ENCODE measurements around the gene XRCC4. TPM values are rescaled to one million over a fixed set of nuclear protein-coding genes. Genes with fewer than 3 reads are reported as not detected.

Gene XRCC4
- total RNA-seq, 1 experiment from 2014 or later, result 24.6 TPM

GRCh38 chr5:83401122-83401731 lies 323.9 kb downstream of the XRCC4 start:
- no peak overlapping the region for H2AFZ ChIP-seq (ENCODE audit: low read depth, low read length, poor library complexity, severe bottlenecking)
- H4K20me1 ChIP-seq (ENCODE audit: insufficient read depth), result no peaks in the 10 kb centered on the region
- CTCF ChIA-PET, result interaction anchor here (1.0 kb wide), 1 partner anchor 760 kb away, joined by 3 read pairs; no protein-coding TSS in a partner anchor
- DNase-seq (ENCODE audit: low read depth, low spot score), result no peak
- H3K9me2 ChIP-seq (ENCODE audit: insufficient read depth), result no peaks in the 10 kb centered on the region
- no peak overlapping the region for H3K4me3 ChIP-seq (replicated peaks in 1 of 2; ENCODE audit: low read depth in 1 of 2, low read length in 2 of 2)
- BruUV-seq (replicated peaks), result no TSS peak
- TF ChIP-seq CEBPB (IDR thresholded peaks at IDR 0.05; ENCODE audit: low read depth) (no peak), ZFX (IDR thresholded peaks at IDR 0.05) (no peak), RAD21 (IDR thresholded peaks at IDR 0.05; ENCODE audit: low read depth) (no peak), ZNF274 (IDR thresholded peaks at IDR 0.05; ENCODE audit: low read depth, low read length) (no peak), TCF7L2 (IDR thresholded peaks at IDR 0.05; ENCODE audit: borderline replicate concordance, extremely low read depth, insufficient read depth, insufficient read length) (no peak), MAX (IDR thresholded peaks at IDR 0.05) (no peak), REST (IDR thresholded peaks at IDR 0.05; ENCODE audit: low read depth) (no peak), POLR2A (IDR thresholded peaks at IDR 0.05; ENCODE audit: borderline replicate concordance, extremely low read depth, insufficient read depth, insufficient read length) (no peak), EZH2phosphoT487 (IDR thresholded peaks at IDR 0.05; ENCODE audit: borderline replicate concordance) (no peak), SRF (IDR thresholded peaks at IDR 0.05; ENCODE audit: low read depth) (no peak)
- intact Hi-C loops (cut with micrococcal nuclease), result no loop called here
- H3K27me3 ChIP-seq (ENCODE audit: insufficient read depth, low read length), result no peaks in the 10 kb centered on the region
- RAD21 ChIA-PET (ENCODE audit: low non-redundant PET in 1 of 2, low total read pairs in 2 of 2, uncharacterized antibody in 2 of 2, unreplicated experiment in 2 of 2), result no interaction called here
- POLR2A ChIA-PET, result no interaction called here
- H3K9ac ChIP-seq (ENCODE audit: low read length), result no peak overlapping the region
- H3K4me2 ChIP-seq (ENCODE audit: low read length), result no peak overlapping the region
- no peaks in the 10 kb centered on the region for H3K36me3 ChIP-seq (ENCODE audit: control insufficient read depth in 1 of 2, insufficient read depth in 2 of 2, low read length in 2 of 2)
- no peaks in the 10 kb centered on the region for H3K79me2 ChIP-seq (ENCODE audit: insufficient read depth, low read length)
- no peak for ATAC-seq
- H3K9me3 ChIP-seq (ENCODE audit: control insufficient read depth in 1 of 2, insufficient read depth in 1 of 2, low read depth in 1 of 2, low read length in 2 of 2), result no peaks in the 10 kb centered on the region
- H3K4me1 ChIP-seq (ENCODE audit: control insufficient read depth in 1 of 2, insufficient read depth in 2 of 2, low read length in 2 of 2), result no peaks in the 10 kb centered on the region
- H3K27ac ChIP-seq (ENCODE audit: low read depth, low read length), result no peak overlapping the region
